Mesenchymal stem cell (in vitro differentiated cells and primary cell): Measurements from ENCODE around the gene TTF2.

Experiments used
- DNase-seq: peaks from one replicate; pipeline ENCODE4 v3.0.0-alpha.2; 2013
- H2AFZ ChIP-seq: one replicate; pipeline ENCODE4 v1.6.1; 2013; ENCODE audit warnings: low read depth, mild to moderate bottlenecking, control low read depth, inconsistent platforms, low read length, moderate library complexity
- H2AK5ac ChIP-seq: 2 replicates; pipeline ENCODE4 v1.6.1; 2013; ENCODE audit warnings: low read length, moderate library complexity, mild to moderate bottlenecking, inconsistent platforms; ENCODE audit not compliant: severe bottlenecking
- H2BK120ac ChIP-seq: one replicate; pipeline ENCODE4 v1.6.1; 2013; ENCODE audit warnings: low read depth, mild to moderate bottlenecking, inconsistent platforms, low read length, moderate library complexity
- H2BK12ac ChIP-seq, 2 experiments: one replicate each; pipeline ENCODE4 v1.6.1; 2013; ENCODE audit warnings: inconsistent platforms in 2 of 2, low read length in 2 of 2, mild to moderate bottlenecking in 2 of 2, moderate library complexity in 2 of 2, control low read depth in 1 of 2
- H2BK15ac ChIP-seq: one replicate; pipeline ENCODE4 v1.6.1; 2013; ENCODE audit warnings: mild to moderate bottlenecking, low read depth, inconsistent platforms; ENCODE audit not compliant: poor library complexity, severe bottlenecking
- H2BK5ac ChIP-seq: 2 replicates; pipeline ENCODE4 v1.6.1; 2013; ENCODE audit warnings: low read depth, mild to moderate bottlenecking, low read length, control low read depth, inconsistent platforms; ENCODE audit not compliant: poor library complexity, severe bottlenecking
- H3K14ac ChIP-seq, 2 experiments: one replicate each; pipeline ENCODE4 v1.6.1; 2013; ENCODE audit warnings: inconsistent platforms in 2 of 2, low read length in 2 of 2, control low read depth in 1 of 2, mild to moderate bottlenecking in 1 of 2, moderate library complexity in 1 of 2
- H3K18ac ChIP-seq, 2 experiments: one replicate each; pipeline ENCODE4 v1.6.1; 2013; ENCODE audit warnings: inconsistent platforms in 2 of 2, low read length in 2 of 2, control low read depth in 1 of 2, low read depth in 1 of 2, mild to moderate bottlenecking in 1 of 2
- H3K23ac ChIP-seq, 2 experiments: one replicate each; pipeline ENCODE4 v1.6.1; 2013; ENCODE audit warnings: inconsistent platforms in 2 of 2, low read length in 2 of 2, mild to moderate bottlenecking in 2 of 2, moderate library complexity in 2 of 2, control low read depth in 1 of 2
- H3K27ac ChIP-seq: 2 replicates; pipeline ENCODE4 v1.5.1; 2013; ENCODE audit warnings: mild to moderate bottlenecking, moderate library complexity, low read length, control low read depth, inconsistent platforms; ENCODE audit not compliant: poor library complexity, severe bottlenecking
- H3K27me3 ChIP-seq, 2 experiments: 2 replicates each; pipeline versions ENCODE4 v1.6.1 to v1.7.0; 2013; ENCODE audit warnings: low read length in 2 of 2, mild to moderate bottlenecking in 2 of 2, moderate library complexity in 2 of 2, control low read depth in 1 of 2, inconsistent platforms in 1 of 2; ENCODE audit not compliant: control insufficient read depth in 1 of 2, insufficient read depth in 1 of 2
- H3K36me3 ChIP-seq, 2 experiments: 2 replicates each; pipeline versions ENCODE4 v1.6.1 to v1.7.0; 2013; ENCODE audit warnings: low read length in 2 of 2, control low read depth in 1 of 2, inconsistent platforms in 1 of 2, low read depth in 1 of 2, mild to moderate bottlenecking in 1 of 2; ENCODE audit not compliant: insufficient read depth in 2 of 2, control insufficient read depth in 1 of 2
- H3K4ac ChIP-seq, 2 experiments: one replicate each; pipeline ENCODE4 v1.6.1; 2013; ENCODE audit warnings: inconsistent platforms in 2 of 2, low read length in 2 of 2, mild to moderate bottlenecking in 2 of 2, moderate library complexity in 2 of 2, control low read depth in 1 of 2, low read depth in 1 of 2
- H3K4me1 ChIP-seq: 2 replicates; pipeline ENCODE4 v1.6.1; 2013; ENCODE audit warnings: low read depth, low read length, control low read depth; ENCODE audit not compliant: control insufficient read depth, insufficient read depth
- H3K4me2 ChIP-seq: 2 replicates; pipeline ENCODE4 v1.6.1; 2013; ENCODE audit warnings: low read length, mild to moderate bottlenecking, inconsistent platforms; ENCODE audit not compliant: poor library complexity, severe bottlenecking
- H3K4me3 ChIP-seq, 2 experiments: 2 replicates each; pipeline versions ENCODE4 v1.5.1 to v1.7.0; 2013; ENCODE audit warnings: low read length in 2 of 2, mild to moderate bottlenecking in 2 of 2, control low read depth in 1 of 2, low read depth in 1 of 2; ENCODE audit not compliant: insufficient read depth in 1 of 2
- H3K79me1 ChIP-seq: replicated peaks from 2 replicates; pipeline ENCODE4 v1.6.1; 2013; ENCODE audit warnings: mild to moderate bottlenecking, control low read depth, low read length, inconsistent platforms; ENCODE audit not compliant: poor library complexity, severe bottlenecking
- H3K9ac ChIP-seq: 2 replicates; pipeline ENCODE4 v1.7.0; 2013; ENCODE audit warnings: mild to moderate bottlenecking, low read length, moderate library complexity
- H3K9me3 ChIP-seq: 2 replicates; pipeline ENCODE4 v1.7.0; 2013; ENCODE audit warnings: mild to moderate bottlenecking, low read length; ENCODE audit not compliant: control insufficient read depth
- H4K8ac ChIP-seq: one replicate; pipeline ENCODE4 v1.6.1; 2013; ENCODE audit warnings: inconsistent platforms, mild to moderate bottlenecking, low read length, moderate library complexity
- H4K91ac ChIP-seq: one replicate; pipeline ENCODE4 v1.6.1; 2013; ENCODE audit warnings: mild to moderate bottlenecking, low read length, inconsistent platforms
- WGBS: methylation state at CpG from one replicate; pipeline ENCODE4 v1.1.7; 2013; ENCODE audit warnings: mixed read lengths; 5-methylcytosine and 5-hydroxymethylcytosine counted together

Gene TTF2

DNA sequence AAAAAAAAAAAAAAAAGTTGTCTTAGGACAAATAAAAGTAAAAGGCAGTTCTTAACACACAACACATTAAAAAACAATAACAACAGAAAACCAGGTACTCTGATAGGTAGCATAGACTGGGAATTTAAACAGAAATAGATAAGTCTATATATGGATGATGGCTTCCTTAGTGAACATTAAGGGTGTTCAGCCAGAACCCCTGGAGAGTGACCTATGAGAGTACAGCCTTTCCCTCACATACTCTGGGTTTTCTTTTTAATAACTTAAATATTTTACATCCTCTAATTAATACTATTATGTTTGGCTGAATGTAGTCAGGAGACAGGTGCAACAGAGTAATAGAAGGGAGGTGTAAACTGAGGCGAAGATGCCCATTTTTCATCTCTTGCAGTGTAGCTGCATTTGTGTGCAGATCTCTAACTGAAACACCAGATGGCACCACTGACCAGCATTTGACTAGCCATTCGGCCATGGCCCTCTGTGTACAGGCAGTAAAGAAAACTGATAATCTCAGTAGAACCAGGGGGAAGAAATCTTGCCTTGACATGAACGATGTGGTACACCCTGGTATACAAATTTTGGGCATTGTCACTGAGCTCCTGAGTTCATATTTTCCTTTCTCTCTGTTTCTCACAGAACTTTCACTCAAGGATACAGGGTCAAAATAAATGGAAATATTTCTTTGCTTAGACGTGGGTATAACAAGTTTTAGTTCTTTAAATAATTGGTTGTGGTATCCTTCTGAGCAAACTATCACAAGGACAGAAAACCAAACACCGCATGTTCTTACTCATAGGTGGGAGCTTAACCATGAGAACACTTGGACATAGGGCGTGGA lies 7.6 kb downstream of the TTF2 start:
- no peak overlapping the region for H3K14ac ChIP-seq
- H4K91ac ChIP-seq = no peak overlapping the region
- H3K9me3 ChIP-seq = no peaks in the 10 kb centered on the region
- no peak overlapping the region for H2BK120ac ChIP-seq
- no peak overlapping the region for H3K4me2 ChIP-seq
- no peak overlapping the region for H3K9ac ChIP-seq
- H3K23ac ChIP-seq = no peak overlapping the region
- H3K27me3 ChIP-seq = no peaks in the 10 kb centered on the region
- no peaks in the 10 kb centered on the region for H3K4me1 ChIP-seq
- H3K18ac ChIP-seq = no peak overlapping the region
- peak; percentile 68 for DNase-seq
- H2BK15ac ChIP-seq = no peak overlapping the region
- H2BK12ac ChIP-seq = no peak overlapping the region
- H4K8ac ChIP-seq = no peak overlapping the region
- H3K27ac ChIP-seq = no peak overlapping the region
- no peak overlapping the region for H3K4ac ChIP-seq
- 72% methylated on average over 4 of the region's 6 CpGs for WGBS
- H3K4me3 ChIP-seq = no peak overlapping the region
- H3K79me1 ChIP-seq = peaks cover 19% of the 10 kb centered on the region
- no peak overlapping the region for H2AK5ac ChIP-seq
- peaks cover 0 to 11% of the 10 kb centered on the region in 2 experiments for H3K36me3 ChIP-seq
- H2AFZ ChIP-seq = no peak overlapping the region
- H2BK5ac ChIP-seq = no peak overlapping the region

- no peaks in the 10 kb centered on the region for H3K4me1 ChIP-seq
Observed at GRCh38 chr1:117068580-117068979, 8.5 kb downstream of the TTF2 start.

DNA sequence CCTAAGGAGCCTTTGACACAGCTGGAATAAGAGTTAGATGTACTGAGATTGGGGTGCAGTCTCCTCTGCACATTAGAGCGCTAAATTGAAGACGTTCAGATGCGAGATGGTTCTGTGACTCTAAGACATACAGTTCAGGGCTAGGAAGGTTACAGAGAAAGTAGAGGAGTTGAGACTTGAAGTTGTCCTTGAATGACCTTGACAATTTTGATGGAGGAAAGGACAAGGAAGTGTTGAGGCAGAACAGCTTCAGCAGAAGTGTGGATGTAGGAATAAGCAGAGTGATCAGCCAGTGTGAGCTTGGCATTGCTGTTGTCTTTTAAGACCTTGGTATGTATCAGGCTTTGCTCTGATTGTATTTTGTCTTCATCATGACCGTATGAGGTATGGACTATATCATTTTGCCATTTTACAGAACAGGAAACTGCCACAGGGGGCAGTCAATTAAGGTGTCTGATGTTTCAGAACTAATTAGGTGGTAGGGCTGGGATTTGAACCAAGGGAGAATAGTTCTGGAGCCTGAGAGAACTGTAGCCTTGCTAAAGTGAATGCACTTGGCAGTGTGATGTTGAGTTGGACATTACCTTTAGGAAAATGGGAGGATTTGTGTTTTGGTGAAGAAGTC lies 9.2 kb downstream of the TTF2 start:
- H3K18ac ChIP-seq = no peak overlapping the region
- peaks cover 0 to 5% of the 10 kb centered on the region in 2 experiments for H3K36me3 ChIP-seq
- H3K4me3 ChIP-seq = no peak overlapping the region
- no peak overlapping the region for H3K14ac ChIP-seq
- H3K79me1 ChIP-seq = peaks cover 18% of the 10 kb centered on the region
- no peak overlapping the region for H2AFZ ChIP-seq
- no peak overlapping the region for H2AK5ac ChIP-seq
- no peaks in the 10 kb centered on the region for H3K9me3 ChIP-seq
- H2BK12ac ChIP-seq = no peak overlapping the region
- H4K91ac ChIP-seq = no peak overlapping the region
- H4K8ac ChIP-seq = no peak overlapping the region
- DNase-seq = no peak
- peak overlapping the region in 1 of 2 experiments; percentile 20 for H3K4ac ChIP-seq
- H3K4me1 ChIP-seq = no peaks in the 10 kb centered on the region
- H3K27ac ChIP-seq = no peak overlapping the region
- H2BK120ac ChIP-seq = no peak overlapping the region
- H3K27me3 ChIP-seq = no peaks in the 10 kb centered on the region
- H3K4me2 ChIP-seq = no peak overlapping the region
- no peak overlapping the region for H2BK15ac ChIP-seq
- H3K23ac ChIP-seq = no peak overlapping the region
- H3K9ac ChIP-seq = no peak overlapping the region
- 98% methylated on average over 4 of the region's 4 CpGs for WGBS
- no peak overlapping the region for H2BK5ac ChIP-seq

More at GRCh38 chr1:117068580-117068979, 8.5 kb downstream of the TTF2 start:
- no peak for DNase-seq
- no peak overlapping the region for H2AK5ac ChIP-seq
- no peak overlapping the region for H2AFZ ChIP-seq
- no peak overlapping the region for H3K18ac ChIP-seq
- H2BK120ac ChIP-seq = no peak overlapping the region
- peaks cover 20% of the 10 kb centered on the region for H3K79me1 ChIP-seq
- H3K4me2 ChIP-seq = no peak overlapping the region
- H2BK15ac ChIP-seq = peak overlapping the region; percentile 65
- no peaks in the 10 kb centered on the region for H3K9me3 ChIP-seq
- 96% methylated on average over 3 of the region's 5 CpGs for WGBS
- H2BK12ac ChIP-seq = peak overlapping the region in 1 of 2 experiments; percentile 69
- no peak overlapping the region for H3K27ac ChIP-seq
- H2BK5ac ChIP-seq = no peak overlapping the region
- no peak overlapping the region for H3K14ac ChIP-seq
- H3K4me3 ChIP-seq = no peak overlapping the region
- H3K9ac ChIP-seq = no peak overlapping the region
- no peaks in the 10 kb centered on the region for H3K27me3 ChIP-seq
- H4K8ac ChIP-seq = peak overlapping the region; percentile 83
- H4K91ac ChIP-seq = no peak overlapping the region
- no peak overlapping the region for H3K4ac ChIP-seq
- H3K23ac ChIP-seq = peak overlapping the region in 1 of 2 experiments; percentile 67
- peaks cover 0 to 3% of the 10 kb centered on the region in 2 experiments for H3K36me3 ChIP-seq

- peak; percentile 48 for DNase-seq
- Histone ChIP-seq H3K27me3 (no peaks in the 10 kb centered on the region), H3K4me2 (no peak overlapping the region), H4K91ac (no peak overlapping the region), H3K4ac (no peak overlapping the region), H3K9me3 (no peaks in the 10 kb centered on the region), H4K8ac (no peak overlapping the region), H2BK120ac (no peak overlapping the region), H3K9ac (no peak overlapping the region), H3K36me3 (peaks cover 0 to 12% of the 10 kb centered on the region in 2 experiments), H3K79me1 (peaks cover 18% of the 10 kb centered on the region), H2BK12ac (no peak overlapping the region), H3K4me1 (no peaks in the 10 kb centered on the region), H3K18ac (no peak overlapping the region), H3K4me3 (no peak overlapping the region), H3K27ac (no peak overlapping the region), H2BK15ac (no peak overlapping the region), H2BK5ac (no peak overlapping the region), H3K23ac (no peak overlapping the region), H2AFZ (no peak overlapping the region), H2AK5ac (no peak overlapping the region), H3K14ac (no peak overlapping the region)
- no CpG with 5 or more reads among the region's 2 CpGs for WGBS
Observed at GRCh38 chr1:117070124-117070523, 10.0 kb downstream of the TTF2 start.
